ENCODE measurements around the gene PAGE4.

DNA sequence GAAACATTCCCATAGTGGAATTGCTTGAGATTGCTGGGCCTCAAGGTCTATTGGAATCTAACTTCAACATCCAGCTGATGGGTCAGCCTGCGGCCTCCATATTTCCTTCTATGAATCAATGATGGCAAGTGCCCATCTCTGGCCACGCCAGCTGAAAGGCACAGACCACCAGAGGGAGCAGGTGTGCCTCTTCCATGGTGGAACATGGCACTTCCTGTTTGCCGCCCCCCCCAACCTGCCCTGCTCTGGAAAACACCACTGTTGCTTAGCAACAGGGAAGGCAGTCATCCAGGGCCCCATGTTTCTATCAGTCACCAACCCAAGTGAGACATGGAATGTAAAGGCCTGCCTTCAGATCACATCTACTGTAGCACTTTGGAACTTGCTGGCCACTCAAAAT, 11.6 kb downstream of the PAGE4 start:
- TF ChIP-seq POLR2A (IDR thresholded peaks at IDR 0.05) (no peak), EP300 (IDR thresholded peaks at IDR 0.05) (no peak)
- TF ChIP-seq, protein P1, sequence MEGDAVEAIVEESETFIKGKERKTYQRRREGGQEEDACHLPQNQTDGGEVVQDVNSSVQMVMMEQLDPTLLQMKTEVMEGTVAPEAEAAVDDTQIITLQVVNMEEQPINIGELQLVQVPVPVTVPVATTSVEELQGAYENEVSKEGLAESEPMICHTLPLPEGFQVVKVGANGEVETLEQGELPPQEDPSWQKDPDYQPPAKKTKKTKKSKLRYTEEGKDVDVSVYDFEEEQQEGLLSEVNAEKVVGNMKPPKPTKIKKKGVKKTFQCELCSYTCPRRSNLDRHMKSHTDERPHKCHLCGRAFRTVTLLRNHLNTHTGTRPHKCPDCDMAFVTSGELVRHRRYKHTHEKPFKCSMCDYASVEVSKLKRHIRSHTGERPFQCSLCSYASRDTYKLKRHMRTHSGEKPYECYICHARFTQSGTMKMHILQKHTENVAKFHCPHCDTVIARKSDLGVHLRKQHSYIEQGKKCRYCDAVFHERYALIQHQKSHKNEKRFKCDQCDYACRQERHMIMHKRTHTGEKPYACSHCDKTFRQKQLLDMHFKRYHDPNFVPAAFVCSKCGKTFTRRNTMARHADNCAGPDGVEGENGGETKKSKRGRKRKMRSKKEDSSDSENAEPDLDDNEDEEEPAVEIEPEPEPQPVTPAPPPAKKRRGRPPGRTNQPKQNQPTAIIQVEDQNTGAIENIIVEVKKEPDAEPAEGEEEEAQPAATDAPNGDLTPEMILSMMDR (IDR thresholded peaks at IDR 0.05), result peak in 3 of 4 experiments; percentile 6 to 49 (median 28)
